HCT116 (cell line): Measurements from ENCODE around the gene PTGR3. TPM values are rescaled to one million over a fixed set of nuclear protein-coding genes. Genes with fewer than 3 reads are reported as not detected.

Source experiments
- ATAC-seq: fragments of 200-7000 bp; cut with Tn5 transposase; 2 replicates; pipeline ENCODE4 v1.9.1; 2020; ENCODE audit warnings: mild to moderate bottlenecking, moderate library complexity
- BruUV-seq: library from RNA; stranded (reverse); fragments of 400-500 nt; replicated peaks from 2 replicates; lab custom pipeline; 2021; lab: Mats Ljungman, UMichigan
- CTCF ChIA-PET: fragments of 300-600 bp; sonication (Branson Sonifier 250); formaldehyde crosslinking; loops from one replicate; lab custom pipeline; 2021; ENCODE audit warnings: antibody characterized with exemption; lab: Charles Lee
- POLR2A ChIA-PET: fragments of 300-600, 350-600 bp; sonication (Branson Sonifier 250); formaldehyde crosslinking; loops from one replicate; lab custom pipeline; 2021; ENCODE audit warnings: antibody characterized with exemption; lab: Charles Lee
- RAD21 ChIA-PET, 2 experiments: fragments of 300-600 bp; sonication (Branson Sonifier 250); formaldehyde crosslinking; loops; one replicate each; lab custom pipeline; 2023; ENCODE audit warnings: low total read pairs in 2 of 2; ENCODE audit not compliant: uncharacterized antibody in 2 of 2, unreplicated experiment in 2 of 2, low non-redundant PET in 1 of 2; lab: Charles Lee
- DNase-seq: peaks from one replicate; pipeline ENCODE4 v3.0.0-alpha.2; 2010; ENCODE audit warnings: low read depth, low spot score
- H2AFZ ChIP-seq: fragments of 200-600 bp; shearing (Covaris generic), sonication (generic); 2 replicates; pipeline ENCODE4 v1.6.1; 2017; ENCODE audit warnings: low read depth, mixed run types, mixed read lengths, antibody characterized with exemption, low read length; ENCODE audit not compliant: poor library complexity, severe bottlenecking
- H3K27ac ChIP-seq: 2 replicates; pipeline ENCODE4 v1.5.1; 2012; ENCODE audit warnings: low read depth, low read length
- H3K27me3 ChIP-seq: fragments of 200-600 bp; sonication (generic); 2 replicates; pipeline ENCODE4 v1.6.1; 2016; ENCODE audit warnings: mixed run types, low read length, mixed read lengths; ENCODE audit not compliant: insufficient read depth
- H3K36me3 ChIP-seq, 2 experiments: fragments of 200-500 bp in 1 of 2; fragments of 200-600 bp in 1 of 2; sonication (Bioruptor generic) in 1 of 2; sonication (generic) in 1 of 2; 2 replicates each; pipeline versions ENCODE4 v1.5.1 to v1.6.1; 2014 to 2016; ENCODE audit warnings: low read length in 2 of 2, inconsistent platforms in 1 of 2, mixed read lengths in 1 of 2, mixed run types in 1 of 2; ENCODE audit not compliant: insufficient read depth in 2 of 2, control insufficient read depth in 1 of 2
- H3K4me1 ChIP-seq, 2 experiments: fragments of 200-600 bp in 1 of 2; sonication (generic) in 1 of 2; 2 replicates each; pipeline versions ENCODE4 v1.5.1 to v1.6.1; 2012 to 2017; ENCODE audit warnings: low read length in 2 of 2, inconsistent platforms in 1 of 2, mild to moderate bottlenecking in 1 of 2, mixed read lengths in 1 of 2, mixed run types in 1 of 2, moderate library complexity in 1 of 2; ENCODE audit not compliant: insufficient read depth in 2 of 2, control insufficient read depth in 1 of 2
- H3K4me2 ChIP-seq: fragments of 200-600 bp; sonication (generic); 2 replicates; pipeline ENCODE4 v1.6.1; 2017; ENCODE audit warnings: mixed run types, low read length, mixed read lengths
- H3K4me3 ChIP-seq, 2 experiments: fragments of 200-600 bp in 1 of 2; sonication (generic) in 1 of 2; replicated peaks in 1 of 2; 2 replicates each; pipeline ENCODE4 v1.5.1; 2011 to 2016; ENCODE audit warnings: low read length in 2 of 2, control low read depth in 1 of 2, low read depth in 1 of 2, mild to moderate bottlenecking in 1 of 2, mixed read lengths in 1 of 2, mixed run types in 1 of 2
- H3K79me2 ChIP-seq: fragments of 200-600 bp; sonication (generic); 2 replicates; pipeline ENCODE4 v1.6.1; 2017; ENCODE audit warnings: mild to moderate bottlenecking, mixed run types, low read length, moderate library complexity, mixed read lengths; ENCODE audit not compliant: insufficient read depth
- H3K9ac ChIP-seq: fragments of 200-600 bp; sonication (generic); 2 replicates; pipeline ENCODE4 v1.6.1; 2016; ENCODE audit warnings: low read length, mixed read lengths
- H3K9me2 ChIP-seq: fragments of 200-600 bp; sonication (generic), shearing (Covaris generic); 2 replicates; pipeline ENCODE4 v1.6.1; 2017; ENCODE audit warnings: mixed run types, mild to moderate bottlenecking, moderate library complexity; ENCODE audit not compliant: insufficient read depth
- H3K9me3 ChIP-seq, 2 experiments: fragments of 200-500 bp in 1 of 2; fragments of 200-600 bp in 1 of 2; sonication (Bioruptor generic) in 1 of 2; sonication (generic) in 1 of 2; 2 replicates each; pipeline ENCODE4 v1.6.1; 2014 to 2017; ENCODE audit warnings: low read length in 2 of 2, mixed read lengths in 2 of 2, inconsistent platforms in 1 of 2, low read depth in 1 of 2, mild to moderate bottlenecking in 1 of 2, mixed run types in 1 of 2, moderate library complexity in 1 of 2; ENCODE audit not compliant: control insufficient read depth in 1 of 2, insufficient read depth in 1 of 2
- H4K20me1 ChIP-seq: fragments of 200-600 bp; sonication (generic), shearing (Covaris generic); 2 replicates; pipeline ENCODE4 v1.6.1; 2017; ENCODE audit warnings: mixed run types, mild to moderate bottlenecking, moderate library complexity; ENCODE audit not compliant: insufficient read depth
- EGR1 ChIP-seq: IDR thresholded peaks from 2 replicates; pipeline ENCODE4 v1.6.1; 2012; ENCODE audit warnings: low read depth
- ELF1 ChIP-seq: IDR thresholded peaks from 2 replicates; pipeline ENCODE4 v1.6.1; 2012; ENCODE audit warnings: low read depth, borderline replicate concordance
- POLR2A ChIP-seq: IDR thresholded peaks from 2 replicates; pipeline ENCODE4 v1.7.0; 2011; ENCODE audit warnings: borderline replicate concordance; ENCODE audit not compliant: insufficient read depth, insufficient read length; ENCODE audit errors: extremely low read depth
- POLR2AphosphoS5 ChIP-seq: IDR thresholded peaks from 2 replicates; pipeline ENCODE4 v1.6.1; 2011; ENCODE audit warnings: mild to moderate bottlenecking, low read depth, low read length, moderate library complexity
- SIN3A ChIP-seq: IDR thresholded peaks from 2 replicates; pipeline ENCODE4 v1.6.1; 2012; ENCODE audit warnings: low read depth
- intact Hi-C: fragments of 100-400 bp; cut with micrococcal nuclease; formaldehyde crosslinking; loops from 2 replicates; pipeline ENCODE4 v1.10.0; 2022
- total RNA-seq: library from RNA; stranded (reverse); gene quantifications from one replicate; pipeline ENCODE4 v1.2.1, GENCODE V29; 2021; ENCODE audit not compliant: unreplicated experiment

The PTGR3 gene
- total RNA-seq, 1 experiment from 2014 or later, result 25.3 TPM

DNA sequence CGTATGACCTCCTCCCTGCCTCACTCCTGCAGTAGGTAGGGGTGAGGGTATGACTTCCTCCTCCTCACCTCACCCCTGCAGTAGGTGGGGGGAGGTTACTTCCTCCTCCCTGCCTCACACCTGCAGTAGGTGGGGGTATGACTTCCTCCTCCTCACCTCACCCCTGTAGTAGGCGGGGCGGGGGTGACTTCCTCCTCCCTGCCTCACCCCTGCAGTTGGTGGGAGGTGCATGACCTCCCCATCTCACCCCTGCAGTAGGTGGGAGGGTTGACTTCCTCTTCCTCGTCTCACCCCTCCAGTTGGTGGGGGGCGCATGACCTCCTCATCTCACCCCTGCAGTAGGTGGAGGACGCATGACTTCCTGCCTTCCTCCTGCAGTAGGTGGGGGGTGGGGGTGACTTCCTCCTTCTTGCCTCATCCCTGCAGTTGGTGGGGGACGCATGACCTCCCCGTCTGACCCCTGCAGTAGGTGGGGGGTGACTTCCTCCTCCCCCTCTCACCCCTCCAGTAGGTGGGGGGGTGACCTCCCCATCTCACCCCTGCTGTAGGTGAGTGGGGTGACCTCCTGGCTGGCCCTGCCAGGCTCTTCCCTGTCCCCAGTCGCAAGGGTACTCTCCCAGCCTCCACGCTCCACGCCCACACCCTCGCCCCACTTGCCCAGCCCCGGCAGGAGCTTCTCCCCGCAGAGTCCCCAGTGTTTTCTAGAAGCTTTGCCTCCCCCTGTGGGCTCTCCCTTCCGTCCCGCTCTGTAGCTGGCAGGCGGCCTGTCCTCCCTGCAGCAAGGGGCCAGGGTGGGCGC, 40.9 kb upstream of the PTGR3 start:
- no TSS peak for BruUV-seq
- no peaks in the 10 kb centered on the region for H3K27me3 ChIP-seq
- no peak overlapping the region for H3K9ac ChIP-seq
- no peaks in the 10 kb centered on the region for H3K36me3 ChIP-seq
- RAD21 ChIA-PET, result no interaction called here
- no peak overlapping the region for H2AFZ ChIP-seq
- H3K9me2 ChIP-seq, result no peaks in the 10 kb centered on the region
- no peak for TF ChIP-seq SIN3A
- no peak for TF ChIP-seq ELF1
- TF ChIP-seq, all 23 proteins: peak for 0
- intact Hi-C loops, result loop anchor here (5.0 kb wide), 1 partner anchor 598 kb away; no protein-coding TSS in a partner anchor
- ChIA-PET POLR2A (no interaction called here), CTCF (no interaction called here)
- Histone ChIP-seq H3K4me1 (no peaks in the 10 kb centered on the region), H3K4me3 (no peak overlapping the region), H3K79me2 (no peaks in the 10 kb centered on the region), H3K27ac (no peak overlapping the region), H3K4me2 (no peak overlapping the region), H3K9me3 (no peaks in the 10 kb centered on the region), H4K20me1 (no peaks in the 10 kb centered on the region)
- no peak for DNase-seq
- no peak for ATAC-seq

DNA sequence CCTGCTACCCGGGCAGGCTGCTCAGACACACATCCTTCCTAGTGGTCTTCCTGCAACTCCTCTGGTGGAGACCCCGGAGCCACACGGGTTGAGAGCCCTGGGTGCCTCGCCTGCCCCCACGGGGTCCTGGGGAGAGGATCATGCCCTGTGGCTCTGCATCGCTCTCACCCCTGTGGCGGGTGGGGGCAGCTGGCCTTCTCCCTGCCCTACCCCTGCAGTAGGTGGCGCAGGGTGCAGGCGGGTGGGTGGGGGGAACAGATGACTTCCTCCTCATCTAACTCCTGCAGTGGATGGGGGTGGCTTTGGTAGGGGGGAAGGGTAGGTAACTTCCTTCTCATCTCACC, 40.2 kb upstream of the PTGR3 start:
- ATAC-seq (no peak), DNase-seq (no peak)
- ChIA-PET POLR2A (no interaction called here), CTCF (no interaction called here), RAD21 (no interaction called here)
- Histone ChIP-seq H3K4me1 (no peaks in the 10 kb centered on the region), H3K4me2 (no peak overlapping the region), H3K4me3 (no peak overlapping the region), H3K9me2 (no peaks in the 10 kb centered on the region), H3K9ac (no peak overlapping the region), H3K9me3 (no peaks in the 10 kb centered on the region), H2AFZ (no peak overlapping the region), H3K27ac (no peak overlapping the region), H4K20me1 (no peaks in the 10 kb centered on the region), H3K36me3 (no peaks in the 10 kb centered on the region), H3K27me3 (no peaks in the 10 kb centered on the region), H3K79me2 (no peaks in the 10 kb centered on the region)
- TF ChIP-seq POLR2A, result no peak
- TF ChIP-seq EGR1, result no peak
- no peak for TF ChIP-seq POLR2AphosphoS5
- BruUV-seq, result no TSS peak
- intact Hi-C loops, result loop anchor here (5.0 kb wide), 1 partner anchor 597 kb away; no protein-coding TSS in a partner anchor
